H9 (cell line): ENCODE measurements around the gene NCAM2. TPM values are rescaled to one million over a fixed set of nuclear protein-coding genes. Genes with fewer than 3 reads are reported as not detected.

ENCODE experiments used
- DNase-seq: peaks from one replicate; pipeline ENCODE4 v3.0.0-alpha.2; 2017
- H2AFZ ChIP-seq: one replicate; pipeline ENCODE4 v1.6.1; 2013; ENCODE audit warnings: mild to moderate bottlenecking, low read length, control low read depth, moderate library complexity
- H2AK5ac ChIP-seq: 2 replicates; pipeline ENCODE4 v1.6.1; 2013; ENCODE audit warnings: low read length, control low read depth, mixed read lengths; ENCODE audit not compliant: insufficient read length
- H2BK120ac ChIP-seq: one replicate; pipeline ENCODE4 v1.6.1; 2013; ENCODE audit warnings: low read depth, mild to moderate bottlenecking, low read length, control low read depth, inconsistent platforms; ENCODE audit not compliant: poor library complexity, severe bottlenecking
- H2BK12ac ChIP-seq: 2 replicates; pipeline ENCODE4 v1.6.1; 2013; ENCODE audit warnings: low read length, control low read depth, mixed read lengths, low read depth; ENCODE audit not compliant: insufficient read length
- H2BK15ac ChIP-seq: 2 replicates; pipeline ENCODE4 v1.6.1; 2013; ENCODE audit warnings: low read depth, low read length, control low read depth
- H2BK20ac ChIP-seq: one replicate; pipeline ENCODE4 v1.6.1; 2013; ENCODE audit warnings: low read depth, mild to moderate bottlenecking, low read length, control low read depth, inconsistent platforms; ENCODE audit not compliant: poor library complexity, severe bottlenecking
- H2BK5ac ChIP-seq: 2 replicates; pipeline ENCODE4 v1.6.1; 2013; ENCODE audit warnings: low read length, control low read depth, mixed read lengths; ENCODE audit not compliant: insufficient read length
- H3K14ac ChIP-seq: 2 replicates; pipeline ENCODE4 v1.6.1; 2013; ENCODE audit warnings: low read length, control low read depth; ENCODE audit not compliant: insufficient read depth
- H3K18ac ChIP-seq: 2 replicates; pipeline ENCODE4 v1.6.1; 2013; ENCODE audit warnings: low read depth, mild to moderate bottlenecking, mixed read lengths, low read length, control low read depth; ENCODE audit not compliant: insufficient read length
- H3K23ac ChIP-seq: 2 replicates; pipeline ENCODE4 v1.6.1; 2013; ENCODE audit warnings: low read length, control low read depth, mixed read lengths, low read depth; ENCODE audit not compliant: insufficient read length
- H3K23me2 ChIP-seq: 2 replicates; pipeline ENCODE4 v1.6.1; 2013; ENCODE audit warnings: low read depth, mild to moderate bottlenecking, mixed read lengths, low read length, control low read depth; ENCODE audit not compliant: insufficient read length, poor library complexity, severe bottlenecking
- H3K27ac ChIP-seq: 2 replicates; pipeline ENCODE4 v1.5.1; 2013; ENCODE audit warnings: low read length, control low read depth, mixed read lengths, low read depth; ENCODE audit not compliant: insufficient read length
- H3K27me3 ChIP-seq: 2 replicates; pipeline ENCODE4 v1.6.1; 2013; ENCODE audit warnings: low read length, control low read depth, inconsistent platforms; ENCODE audit not compliant: insufficient read depth
- H3K4ac ChIP-seq: 2 replicates; pipeline ENCODE4 v1.6.1; 2013; ENCODE audit warnings: low read depth, mild to moderate bottlenecking, control low read depth, inconsistent platforms, low read length, moderate library complexity
- H3K4me1 ChIP-seq: 2 replicates; pipeline ENCODE4 v1.6.1; 2013; ENCODE audit warnings: low read length, control low read depth, inconsistent platforms; ENCODE audit not compliant: insufficient read depth
- H3K4me2 ChIP-seq: 2 replicates; pipeline ENCODE4 v1.6.1; 2013; ENCODE audit warnings: low read length, control low read depth, mixed read lengths; ENCODE audit not compliant: insufficient read length, insufficient read depth
- H3K56ac ChIP-seq: 2 replicates; pipeline ENCODE4 v1.6.1; 2013; ENCODE audit warnings: low read depth, mild to moderate bottlenecking, mixed read lengths, low read length, control low read depth; ENCODE audit not compliant: insufficient read length
- H3K79me1 ChIP-seq: 2 replicates; pipeline ENCODE4 v1.6.1; 2013; ENCODE audit warnings: low read depth, mild to moderate bottlenecking, moderate library complexity, low read length, control low read depth, inconsistent platforms; ENCODE audit not compliant: insufficient read depth, poor library complexity, severe bottlenecking
- H3K79me2 ChIP-seq: 2 replicates; pipeline ENCODE4 v1.6.1; 2013; ENCODE audit warnings: low read length, control low read depth, inconsistent platforms; ENCODE audit not compliant: insufficient read depth
- H3K9ac ChIP-seq: 2 replicates; pipeline ENCODE4 v1.6.1; 2013; ENCODE audit warnings: low read length, control low read depth, mixed read lengths; ENCODE audit not compliant: insufficient read length; ENCODE audit errors: extremely low read depth
- H3K9me3 ChIP-seq: one replicate; pipeline ENCODE4 v1.6.1; 2013; ENCODE audit warnings: low read depth, low read length, inconsistent platforms; ENCODE audit not compliant: control insufficient read depth
- H3T11ph ChIP-seq: one replicate; pipeline ENCODE4 v1.6.1; 2013; ENCODE audit warnings: mild to moderate bottlenecking, low read length, control low read depth, inconsistent platforms
- H4K20me1 ChIP-seq: one replicate; pipeline ENCODE4 v1.6.1; 2013; ENCODE audit not compliant: control insufficient read depth, insufficient read length, insufficient read depth
- H4K5ac ChIP-seq: 2 replicates; pipeline ENCODE4 v1.6.1; 2013; ENCODE audit warnings: low read depth, mild to moderate bottlenecking, mixed read lengths, low read length, control low read depth; ENCODE audit not compliant: insufficient read length
- H4K8ac ChIP-seq: replicated peaks from 2 replicates; pipeline ENCODE4 v1.6.1; 2013; ENCODE audit warnings: low read length, control low read depth, mixed read lengths, low read depth; ENCODE audit not compliant: insufficient read length
- H4K91ac ChIP-seq: 2 replicates; pipeline ENCODE4 v1.6.1; 2013; ENCODE audit warnings: low read depth, mild to moderate bottlenecking, moderate library complexity, mixed read lengths, low read length, control low read depth; ENCODE audit not compliant: insufficient read length
- H3K27ac Mint-ChIP-seq, 3 experiments: 2 replicates in 2 of 3; 3 replicates in 1 of 3; pipeline ENCODE4 v1.8.0; 2020 to 2021; ENCODE audit warnings: mixed read lengths in 3 of 3, mild to moderate bottlenecking in 1 of 3, moderate library complexity in 1 of 3
- H3K27me3 Mint-ChIP-seq: 2 replicates; pipeline ENCODE4 v1.8.0; 2021; ENCODE audit warnings: low read depth, mild to moderate bottlenecking, moderate library complexity, mixed read lengths
- H3K36me3 Mint-ChIP-seq, 3 experiments: 2 replicates in 2 of 3; 3 replicates in 1 of 3; pipeline ENCODE4 v1.8.0; 2020 to 2021; ENCODE audit warnings: low read depth in 3 of 3, mixed read lengths in 3 of 3; ENCODE audit not compliant: insufficient read depth in 1 of 3
- H3K4me1 Mint-ChIP-seq, 2 experiments: 2 replicates each; pipeline ENCODE4 v1.8.0; 2020; ENCODE audit warnings: mixed read lengths in 2 of 2
- H3K4me3 Mint-ChIP-seq, 2 experiments: 2 replicates in 1 of 2; 3 replicates in 1 of 2; pipeline ENCODE4 v1.8.0; 2020 to 2021; ENCODE audit warnings: mild to moderate bottlenecking in 2 of 2, mixed read lengths in 2 of 2, moderate library complexity in 1 of 2
- H3K9me3 Mint-ChIP-seq, 2 experiments: 2 replicates in 1 of 2; 3 replicates in 1 of 2; pipeline ENCODE4 v1.8.0; 2020; ENCODE audit warnings: mild to moderate bottlenecking in 2 of 2, mixed read lengths in 2 of 2, moderate library complexity in 1 of 2
- WGBS: extraction: QIAGEN DNeasy Blood & Tissue Kit; methylation state at CpG from one replicate; pipeline ENCODE4 v1.1.7; 2013; ENCODE audit warnings: missing lambda C conversion rate, low lambda C conversion rate, mixed read lengths; ENCODE audit not compliant: insufficient read length; ENCODE audit errors: extremely low coverage; 5-methylcytosine and 5-hydroxymethylcytosine counted together
- total RNA-seq: library from RNA; stranded (reverse); gene quantifications from 2 replicates; pipeline ENCODE4 v1.2.1, GENCODE V29; 2021
- TF ChIP-seq, protein P1 (sequence below): fragments of 200-600 bp; sonication (generic); conservative IDR thresholded peaks from 3 replicates; pipeline ENCODE4 v1.8.0; 2021; ENCODE audit warnings: antibody characterized with exemption, mild to moderate bottlenecking

Gene NCAM2
- total RNA-seq, 1 experiment from 2014 or later: 2.2 TPM

DNA sequence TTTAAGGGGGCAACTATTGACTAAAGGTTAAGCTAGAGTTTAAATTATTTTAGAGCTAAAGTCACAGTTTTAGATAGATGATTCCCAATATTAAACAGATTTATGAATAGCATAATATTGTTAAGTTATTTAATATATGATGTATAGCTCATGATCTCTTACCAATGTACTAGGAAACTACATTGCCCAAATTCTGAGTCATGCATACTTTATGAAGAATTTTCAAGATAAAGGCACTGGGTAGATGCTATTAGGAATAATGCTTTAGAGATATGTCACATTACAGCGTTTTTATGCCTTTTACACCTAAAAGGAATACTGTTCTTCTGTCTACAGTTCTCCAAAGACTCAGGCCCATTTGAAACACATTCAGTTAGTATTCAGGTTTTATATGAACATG is 215.1 kb downstream of the NCAM2 start:
- no peaks in the 10 kb centered on the region for H3K4me1 Mint-ChIP-seq
- WGBS: no CpG with 5 or more reads among the region's 1 CpG
- no peaks in the 10 kb centered on the region for H3K79me2 ChIP-seq
- no peaks in the 10 kb centered on the region for H3K79me1 ChIP-seq
- no peak overlapping the region for H3K27ac ChIP-seq
- H3K18ac ChIP-seq: no peak overlapping the region
- no peak overlapping the region for H3K4me3 Mint-ChIP-seq
- no peak overlapping the region for H4K8ac ChIP-seq
- H3T11ph ChIP-seq: no peak overlapping the region
- H3K23ac ChIP-seq: no peak overlapping the region
- no peak overlapping the region for H2BK20ac ChIP-seq
- no peak overlapping the region for H3K9ac ChIP-seq
- no peak overlapping the region for H3K56ac ChIP-seq
- DNase-seq: no peak
- H3K4me1 ChIP-seq: no peaks in the 10 kb centered on the region
- TF ChIP-seq, protein P1, sequence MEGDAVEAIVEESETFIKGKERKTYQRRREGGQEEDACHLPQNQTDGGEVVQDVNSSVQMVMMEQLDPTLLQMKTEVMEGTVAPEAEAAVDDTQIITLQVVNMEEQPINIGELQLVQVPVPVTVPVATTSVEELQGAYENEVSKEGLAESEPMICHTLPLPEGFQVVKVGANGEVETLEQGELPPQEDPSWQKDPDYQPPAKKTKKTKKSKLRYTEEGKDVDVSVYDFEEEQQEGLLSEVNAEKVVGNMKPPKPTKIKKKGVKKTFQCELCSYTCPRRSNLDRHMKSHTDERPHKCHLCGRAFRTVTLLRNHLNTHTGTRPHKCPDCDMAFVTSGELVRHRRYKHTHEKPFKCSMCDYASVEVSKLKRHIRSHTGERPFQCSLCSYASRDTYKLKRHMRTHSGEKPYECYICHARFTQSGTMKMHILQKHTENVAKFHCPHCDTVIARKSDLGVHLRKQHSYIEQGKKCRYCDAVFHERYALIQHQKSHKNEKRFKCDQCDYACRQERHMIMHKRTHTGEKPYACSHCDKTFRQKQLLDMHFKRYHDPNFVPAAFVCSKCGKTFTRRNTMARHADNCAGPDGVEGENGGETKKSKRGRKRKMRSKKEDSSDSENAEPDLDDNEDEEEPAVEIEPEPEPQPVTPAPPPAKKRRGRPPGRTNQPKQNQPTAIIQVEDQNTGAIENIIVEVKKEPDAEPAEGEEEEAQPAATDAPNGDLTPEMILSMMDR: no peak
- no peaks in the 10 kb centered on the region for H3K9me3 ChIP-seq
- no peak overlapping the region for H4K91ac ChIP-seq
- no peak overlapping the region for H2BK15ac ChIP-seq
- H2BK5ac ChIP-seq: no peak overlapping the region
- no peak overlapping the region for H3K4ac ChIP-seq
- no peak overlapping the region for H2AFZ ChIP-seq
- no peaks in the 10 kb centered on the region for H3K9me3 Mint-ChIP-seq
- H4K20me1 ChIP-seq: no peaks in the 10 kb centered on the region
- H3K27ac Mint-ChIP-seq: no peak overlapping the region
- H3K14ac ChIP-seq: no peak overlapping the region
- H3K23me2 ChIP-seq: no peaks in the 10 kb centered on the region
- no peaks in the 10 kb centered on the region for H3K27me3 Mint-ChIP-seq
- H3K36me3 Mint-ChIP-seq: no peaks in the 10 kb centered on the region
- H2AK5ac ChIP-seq: no peak overlapping the region
- no peaks in the 10 kb centered on the region for H3K27me3 ChIP-seq
- no peak overlapping the region for H2BK12ac ChIP-seq
- no peak overlapping the region for H2BK120ac ChIP-seq
- H4K5ac ChIP-seq: no peak overlapping the region
- no peak overlapping the region for H3K4me2 ChIP-seq
